Glutamatergic neuron (in vitro differentiated cells): Measurements from ENCODE around the gene DGKB. TPM values are rescaled to one million over a fixed set of nuclear protein-coding genes. Genes with fewer than 3 reads are reported as not detected.

Experiments used
- DNase-seq: peaks from one replicate; pipeline ENCODE4 v3.0.0; 2022
- H3K27ac Mint-ChIP-seq: one replicate; pipeline ENCODE4 v1.8.0; 2020; ENCODE audit warnings: mild to moderate bottlenecking, mixed read lengths, inconsistent platforms; ENCODE audit not compliant: unreplicated experiment
- H3K27me3 Mint-ChIP-seq: one replicate; pipeline ENCODE4 v1.8.0; 2020; ENCODE audit warnings: mild to moderate bottlenecking, moderate library complexity, mixed read lengths, inconsistent platforms; ENCODE audit not compliant: unreplicated experiment
- H3K36me3 Mint-ChIP-seq: one replicate; pipeline ENCODE4 v1.8.0; 2020; ENCODE audit warnings: mild to moderate bottlenecking, mixed read lengths, inconsistent platforms; ENCODE audit not compliant: unreplicated experiment
- H3K4me1 Mint-ChIP-seq: one replicate; pipeline ENCODE4 v1.8.0; 2020; ENCODE audit warnings: mild to moderate bottlenecking, low read depth, mixed read lengths, inconsistent platforms; ENCODE audit not compliant: unreplicated experiment
- H3K4me3 Mint-ChIP-seq: one replicate; pipeline ENCODE4 v1.8.0; 2020; ENCODE audit warnings: mild to moderate bottlenecking, mixed read lengths, inconsistent platforms; ENCODE audit not compliant: unreplicated experiment
- H3K9me3 Mint-ChIP-seq: one replicate; pipeline ENCODE4 v1.8.0; 2020; ENCODE audit warnings: mild to moderate bottlenecking, moderate library complexity, mixed read lengths, inconsistent platforms; ENCODE audit not compliant: unreplicated experiment
- CTCF ChIP-seq: fragments of 200-600 bp; sonication (generic); IDR thresholded peaks from one replicate; pipeline ENCODE4 v1.5.0; 2021; ENCODE audit not compliant: partially characterized antibody, unreplicated experiment
- total RNA-seq: library from RNA; stranded (reverse); fragmentation: NEBNext Ultra II Directional; extraction: Animal tissue kit (Norgen Biotek cat#: 25700); gene quantifications from one replicate; pipeline ENCODE4 v1.2.1, GENCODE V29; 2021; ENCODE audit not compliant: unreplicated experiment

The DGKB gene
- total RNA-seq, 1 donor from 2014 or later = 57.8 TPM

- TF ChIP-seq CTCF = peak; percentile 47
- peak; percentile 26 for DNase-seq
- H3K27me3 Mint-ChIP-seq = no peaks in the 10 kb centered on the region
- no peaks in the 10 kb centered on the region for H3K36me3 Mint-ChIP-seq
- H3K4me3 Mint-ChIP-seq = no peak overlapping the region
- H3K9me3 Mint-ChIP-seq = no peaks in the 10 kb centered on the region
- no peaks in the 10 kb centered on the region for H3K4me1 Mint-ChIP-seq
- H3K27ac Mint-ChIP-seq = no peak overlapping the region
Measured at GRCh38 chr7:14734839-14735321, 167.7 kb downstream of the DGKB start.

GRCh38 chr7:14720785-14721184, 181.8 kb downstream of the DGKB start:
- no peak for DNase-seq
- Mint-ChIP-seq H3K27me3 (no peaks in the 10 kb centered on the region), H3K36me3 (no peaks in the 10 kb centered on the region), H3K9me3 (no peaks in the 10 kb centered on the region), H3K4me1 (peaks cover 5% of the 10 kb centered on the region), H3K27ac (no peak overlapping the region), H3K4me3 (no peak overlapping the region)
- no peak for TF ChIP-seq CTCF

- H3K27me3 Mint-ChIP-seq = no peaks in the 10 kb centered on the region
- H3K9me3 Mint-ChIP-seq = peaks cover 2% of the 10 kb centered on the region
- no peak for DNase-seq
- TF ChIP-seq CTCF = peak; percentile 51
- H3K27ac Mint-ChIP-seq = no peak overlapping the region
- peaks cover 5% of the 10 kb centered on the region for H3K4me1 Mint-ChIP-seq
- no peak overlapping the region for H3K4me3 Mint-ChIP-seq
- no peaks in the 10 kb centered on the region for H3K36me3 Mint-ChIP-seq
Measured at GRCh38 chr7:14717816-14718215, 184.7 kb downstream of the DGKB start.

- H3K4me3 Mint-ChIP-seq = no peak overlapping the region
- TF ChIP-seq CTCF = no peak
- DNase-seq = no peak
- peaks cover 2% of the 10 kb centered on the region for H3K9me3 Mint-ChIP-seq
- H3K36me3 Mint-ChIP-seq = no peaks in the 10 kb centered on the region
- H3K27ac Mint-ChIP-seq = no peak overlapping the region
- no peaks in the 10 kb centered on the region for H3K27me3 Mint-ChIP-seq
- peaks cover 5% of the 10 kb centered on the region for H3K4me1 Mint-ChIP-seq
Measured at GRCh38 chr7:14717169-14717568, 185.4 kb downstream of the DGKB start.

GRCh38 chr7:14714161-14714728, 188.3 kb downstream of the DGKB start:
- Mint-ChIP-seq H3K9me3 (peaks cover 2% of the 10 kb centered on the region), H3K27me3 (no peaks in the 10 kb centered on the region), H3K36me3 (no peaks in the 10 kb centered on the region), H3K27ac (no peak overlapping the region), H3K4me3 (no peak overlapping the region), H3K4me1 (peaks cover 9% of the 10 kb centered on the region)
- no peak for TF ChIP-seq CTCF
- DNase-seq = no peak
